NCI-H2107 treated with DMSO at 0.1 percent for 48 hours (cell line): ENCODE results near the gene SAPCD1.

Source experiments
- DNase-seq: peaks from one replicate; lab custom pipeline; 2025; ENCODE audit not compliant: unreplicated experiment; lab: John Stamatoyannopoulos, UW

SAPCD1 gene

DNA sequence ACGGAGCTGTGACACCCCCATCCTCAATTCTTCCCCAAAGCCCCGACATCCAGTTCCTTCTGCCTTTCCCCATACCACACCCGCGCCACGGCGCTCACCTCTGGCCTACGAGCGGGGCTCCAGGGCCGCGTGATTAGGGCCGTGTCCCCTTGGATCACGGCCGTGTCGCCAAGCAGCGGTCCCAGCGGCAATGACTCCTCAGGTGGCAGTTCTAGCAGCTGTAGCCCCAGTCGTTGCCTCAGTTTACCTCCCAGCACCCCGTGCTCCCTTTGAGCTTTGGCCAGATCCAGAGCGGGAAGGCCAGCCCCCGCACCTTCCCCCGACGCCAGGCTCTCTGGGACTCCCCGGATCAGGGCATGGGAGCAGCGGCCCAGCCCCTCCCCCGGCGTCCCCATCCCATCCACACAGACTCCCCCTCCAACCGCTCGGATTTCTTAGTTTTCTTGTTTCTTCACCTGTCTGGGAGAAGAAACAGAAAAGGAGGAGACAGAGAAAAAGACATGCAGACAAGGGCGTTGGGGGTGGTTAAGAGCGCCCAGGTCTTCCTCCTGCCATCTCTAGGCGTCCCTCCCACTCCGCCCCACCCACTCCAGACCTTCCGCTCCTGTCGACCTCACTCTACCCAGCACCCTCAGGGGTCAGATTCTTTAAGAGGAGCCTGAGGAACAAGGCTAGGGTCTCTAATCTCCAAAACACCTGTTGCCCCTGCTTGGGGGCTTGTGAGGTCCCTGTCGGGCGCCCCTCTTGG, 33.5 kb upstream of the SAPCD1 start, which contains the start of gene DDAH2:
Gene DDAH2 (minus strand): TSS at position 533 of the 748 bp plus-strand sequence. CDS start 138 bp downstream, at position 395.
- no peak for DNase-seq

DNA sequence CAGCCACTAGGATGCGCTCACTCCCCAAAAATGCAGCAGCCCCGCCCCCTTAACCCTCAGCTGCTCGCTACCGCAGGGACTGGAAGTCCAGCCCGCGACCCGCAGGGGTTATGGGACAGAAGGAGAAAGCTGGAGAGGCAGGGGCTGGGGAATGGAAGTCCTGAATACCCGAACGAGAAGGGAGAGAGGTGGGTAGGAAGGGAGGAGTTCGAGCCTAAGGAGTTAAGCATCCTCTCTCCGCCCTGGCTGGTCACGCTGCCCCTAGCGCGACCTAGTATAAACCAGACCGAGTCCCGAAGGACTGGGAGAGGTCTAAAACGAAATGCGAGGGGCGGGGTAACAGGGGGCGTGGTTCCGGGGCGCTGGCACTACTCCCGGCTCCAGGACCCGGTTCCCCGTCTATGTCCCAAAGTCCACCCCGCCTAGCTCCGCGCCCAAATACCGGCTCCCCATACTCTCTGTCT, 32.9 kb upstream of the SAPCD1 start:
- no peak for DNase-seq

DNA sequence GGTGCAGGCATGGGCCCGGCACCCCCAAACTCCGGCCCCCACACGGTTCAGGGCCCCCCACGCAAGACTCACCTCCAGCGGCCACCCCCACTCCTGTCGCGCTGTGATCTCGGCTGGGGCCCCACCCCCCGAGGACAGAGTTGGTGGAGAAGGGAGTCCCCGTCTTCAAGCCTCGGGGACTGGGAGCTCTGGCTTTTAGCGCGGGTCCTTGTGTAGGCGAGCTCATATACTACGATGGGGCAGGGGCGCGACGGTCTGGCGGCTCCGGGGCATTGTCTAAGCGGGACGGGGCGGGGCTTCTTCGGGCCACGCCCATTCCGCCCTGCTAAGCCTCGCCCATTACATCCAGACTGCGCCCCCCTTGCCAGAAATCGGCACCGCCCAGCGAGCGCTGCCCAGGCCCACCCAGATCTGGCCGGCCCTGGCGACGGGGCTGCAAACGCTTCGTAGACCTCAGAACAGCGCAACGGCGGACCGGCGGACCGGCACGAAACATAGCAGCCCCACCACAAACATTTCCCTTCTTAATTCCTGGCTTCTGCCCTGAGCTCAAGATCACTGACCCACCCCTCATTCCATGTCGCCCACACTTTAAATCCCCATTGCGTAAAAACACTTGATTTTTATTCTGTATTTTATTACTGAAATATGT, 32.4 kb upstream of the SAPCD1 start:
- DNase-seq = no peak

DNA sequence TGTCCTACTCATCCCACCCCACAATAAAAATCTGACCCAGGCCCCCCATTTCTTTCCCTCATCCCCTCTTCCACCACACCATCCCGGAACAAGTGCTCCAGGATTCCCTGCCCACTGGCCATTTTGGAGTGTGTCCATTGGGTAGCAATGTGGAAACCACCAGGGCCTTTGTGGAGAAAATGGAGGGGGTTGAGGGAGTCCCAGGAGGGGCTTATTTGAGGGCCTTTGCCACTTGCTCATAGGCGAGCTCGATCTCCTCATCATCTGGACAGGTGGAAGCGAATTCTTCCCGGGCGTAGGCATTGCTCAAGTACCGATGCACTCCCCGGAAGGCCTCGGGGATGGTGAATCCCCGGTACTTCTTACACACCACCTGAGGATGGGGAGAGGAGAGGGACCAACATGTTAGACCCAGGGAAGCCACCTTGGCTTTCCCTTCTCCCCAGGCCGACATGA, 31.8 kb upstream of the SAPCD1 start:
- DNase-seq = no peak

DNA sequence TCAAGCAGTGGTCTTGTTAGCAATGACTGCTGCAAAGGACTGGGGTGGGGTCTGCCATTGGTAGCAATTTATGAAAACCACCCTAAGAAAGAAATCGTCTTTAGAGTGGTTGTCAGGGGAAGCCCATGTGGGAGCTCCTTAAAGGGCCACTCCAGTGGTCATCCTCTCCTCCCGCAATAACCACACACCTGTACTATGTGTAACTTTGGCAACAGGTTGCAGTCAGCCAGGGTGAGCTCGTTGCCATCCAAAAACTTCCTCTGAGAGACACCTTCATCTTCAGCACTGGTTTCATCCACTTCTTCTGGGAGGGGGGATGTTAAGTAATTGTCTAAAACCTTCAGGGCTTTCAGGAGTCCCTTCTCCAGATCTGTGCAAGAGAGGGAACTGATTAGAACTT, 30.4 kb upstream of the SAPCD1 start:
- DNase-seq = no peak

DNA sequence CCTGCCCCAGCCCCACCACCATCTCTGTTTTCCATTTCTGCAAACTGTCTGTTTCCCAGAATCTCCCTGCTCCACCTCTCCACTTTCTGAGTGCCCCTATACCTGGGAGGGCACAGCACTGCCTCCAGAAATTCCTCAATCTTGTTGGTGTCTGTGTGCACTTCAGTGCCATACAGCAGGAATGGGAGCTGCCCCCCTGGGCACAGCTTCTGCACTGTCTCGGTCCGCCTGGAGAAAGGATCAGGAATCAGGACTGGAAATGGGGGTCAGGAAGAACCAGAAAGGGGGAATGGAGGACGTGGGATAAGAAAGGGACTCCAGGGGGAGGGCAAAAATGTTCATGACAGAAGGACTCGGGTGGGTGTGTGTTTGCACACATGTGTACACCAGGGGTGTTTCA, 28.7 kb upstream of the SAPCD1 start:
- DNase-seq = no peak

DNA sequence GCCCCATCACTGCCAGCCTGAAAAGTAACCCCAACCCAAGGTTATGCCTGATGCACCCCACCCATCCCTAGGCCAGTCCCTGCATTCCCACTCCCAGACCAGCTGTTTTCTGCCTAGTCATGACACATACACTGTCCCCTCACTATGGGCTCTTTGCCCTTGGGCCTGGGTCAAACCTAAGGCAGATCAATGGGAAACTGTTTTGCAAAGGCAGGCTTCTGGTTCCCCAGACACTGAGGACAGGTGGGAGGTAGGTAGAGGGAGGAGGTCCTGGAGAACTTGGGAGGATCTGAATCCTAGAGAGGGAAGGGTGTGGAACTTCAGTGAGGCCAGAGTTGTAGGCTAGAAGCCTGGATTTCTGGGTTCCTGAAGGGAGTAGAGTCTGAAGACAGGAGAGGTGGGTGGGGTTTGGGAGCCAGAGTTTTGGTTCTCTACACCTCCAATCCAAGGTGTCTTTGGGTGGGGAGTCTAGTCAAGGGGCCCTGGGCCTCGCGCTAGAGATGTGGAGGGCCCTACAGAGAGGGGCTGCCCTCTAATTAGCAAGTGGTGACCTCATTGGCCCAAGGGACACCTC, 28.1 kb upstream of the SAPCD1 start:
- DNase-seq = no peak

DNA sequence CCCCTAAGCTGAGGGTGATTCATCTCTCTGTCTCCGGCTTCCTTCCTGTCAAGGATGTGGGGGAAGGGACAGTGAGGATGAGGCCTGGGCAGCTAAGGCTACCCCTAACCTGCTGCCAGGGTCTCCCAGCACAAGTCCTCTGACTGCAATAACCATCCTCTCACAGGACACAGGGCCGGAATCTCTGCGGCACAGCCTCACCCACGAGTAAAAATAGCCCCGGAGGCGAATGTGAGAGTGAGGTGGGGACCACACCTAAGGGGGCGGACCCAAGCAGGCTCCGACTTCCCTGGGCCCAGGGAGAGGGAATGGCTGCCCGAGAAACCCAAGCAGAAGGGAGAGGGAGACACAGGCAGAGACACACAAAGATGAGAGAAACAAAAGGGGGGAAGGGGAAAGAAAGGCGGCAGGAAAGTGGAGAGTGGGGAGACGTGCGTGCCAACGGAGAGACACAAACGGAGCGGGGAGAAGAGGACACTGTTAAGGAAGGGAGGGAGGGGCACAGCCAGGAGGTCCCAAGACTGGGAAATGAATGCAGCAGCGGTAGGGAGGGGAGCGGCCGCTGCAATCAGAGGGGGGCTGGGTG, 27.5 kb upstream of the SAPCD1 start:
- no peak for DNase-seq

DNA sequence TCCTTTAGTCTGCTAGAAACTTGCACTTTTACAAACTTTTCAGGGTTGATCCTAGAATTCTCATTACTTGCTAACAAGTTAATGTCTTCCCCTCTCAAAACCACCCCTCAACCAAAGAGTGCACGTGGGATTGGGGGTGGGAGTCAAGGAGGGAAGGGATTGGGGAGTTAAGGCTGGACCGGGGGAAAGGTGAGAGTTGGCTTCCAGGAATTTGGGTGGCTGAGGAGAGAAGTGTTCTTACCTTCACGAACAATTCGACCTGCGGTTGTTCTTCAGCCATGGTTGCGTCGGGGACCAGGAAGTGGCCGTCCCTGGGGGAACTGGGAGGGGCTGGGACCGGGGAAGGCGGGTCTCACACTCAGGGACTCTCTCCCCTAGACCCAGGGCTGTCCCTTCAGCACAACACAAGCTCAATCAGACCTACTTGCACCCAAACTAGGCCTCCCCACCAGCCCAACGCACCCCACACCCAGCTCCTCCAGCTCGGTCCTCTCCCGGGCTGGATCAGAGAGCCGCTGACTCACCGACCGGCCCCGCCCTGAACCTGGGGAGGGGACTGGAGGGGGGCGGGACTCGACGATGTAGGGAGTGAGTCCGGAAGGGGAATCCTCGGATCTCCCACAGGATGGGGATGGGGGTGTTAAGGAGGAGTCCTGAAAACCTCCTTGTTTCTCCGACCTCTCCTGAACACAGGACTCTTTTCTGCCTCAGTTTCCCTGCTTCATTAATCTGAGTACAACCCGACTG, 26.3 kb upstream of the SAPCD1 start, which contains the start of gene CLIC1:
Gene CLIC1 (minus strand): TSS at position 510 of the 747 bp plus-strand sequence. CDS start 230 bp downstream, at position 280.
- no peak for DNase-seq

DNA sequence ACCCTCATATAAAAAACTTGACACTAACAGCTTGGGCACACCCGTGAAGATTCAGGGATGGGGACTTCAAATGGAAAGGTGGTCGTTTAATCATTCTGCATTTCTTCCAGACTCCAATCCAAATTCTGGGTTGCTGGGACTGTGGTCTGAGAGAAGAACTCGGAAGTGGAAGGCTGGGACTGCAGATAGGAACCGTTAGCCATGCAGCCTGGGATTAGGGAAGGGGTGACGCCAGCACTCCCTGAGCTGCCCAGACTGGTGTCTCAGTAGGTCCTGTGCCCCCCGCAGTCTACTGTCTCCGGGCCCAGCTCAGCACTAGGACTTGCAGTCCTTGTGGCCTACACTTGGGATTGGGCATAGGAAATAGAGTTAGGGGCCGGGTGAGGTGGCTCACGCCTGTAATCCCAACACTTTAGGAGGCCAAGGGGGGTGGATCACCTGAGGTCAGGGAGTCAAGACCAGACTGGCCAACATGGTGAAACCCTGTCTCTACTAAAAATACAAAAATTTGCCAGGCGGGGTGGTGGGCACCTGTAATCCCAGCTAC, 25.6 kb upstream of the SAPCD1 start:
- no peak for DNase-seq

DNA sequence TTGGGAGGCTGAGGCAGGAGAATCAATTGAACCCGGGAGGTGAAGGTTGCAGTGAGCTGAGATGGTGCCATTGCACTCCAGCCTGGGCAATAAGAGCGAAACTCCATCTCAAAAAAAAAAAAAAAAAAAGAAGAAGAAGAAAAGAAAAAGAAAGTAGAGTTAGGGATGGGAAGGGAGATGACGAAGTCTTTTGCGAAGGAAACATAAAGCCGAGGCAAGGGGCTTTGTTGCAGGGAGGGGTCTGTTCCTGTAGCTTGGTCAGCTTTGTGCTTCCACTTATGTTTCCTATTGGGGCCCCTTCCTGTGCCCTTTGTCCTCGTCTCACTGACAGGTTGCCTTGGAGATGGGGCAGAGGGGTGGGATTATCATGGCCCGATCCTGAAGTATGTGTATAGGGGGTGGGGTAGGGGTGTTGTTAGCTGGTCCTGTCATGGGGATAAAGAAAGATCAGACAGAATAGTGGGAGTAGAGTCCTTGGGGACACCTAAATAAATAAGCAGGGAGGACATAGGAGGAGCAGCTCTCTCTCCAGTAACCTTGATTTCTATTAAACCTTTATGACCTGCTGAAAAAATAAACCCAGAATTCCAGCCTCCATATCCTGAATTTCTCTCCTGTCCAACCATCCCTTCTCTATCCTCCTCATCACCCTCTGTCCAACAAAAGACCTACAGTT, 25.0 kb upstream of the SAPCD1 start:
- no peak for DNase-seq

DNA sequence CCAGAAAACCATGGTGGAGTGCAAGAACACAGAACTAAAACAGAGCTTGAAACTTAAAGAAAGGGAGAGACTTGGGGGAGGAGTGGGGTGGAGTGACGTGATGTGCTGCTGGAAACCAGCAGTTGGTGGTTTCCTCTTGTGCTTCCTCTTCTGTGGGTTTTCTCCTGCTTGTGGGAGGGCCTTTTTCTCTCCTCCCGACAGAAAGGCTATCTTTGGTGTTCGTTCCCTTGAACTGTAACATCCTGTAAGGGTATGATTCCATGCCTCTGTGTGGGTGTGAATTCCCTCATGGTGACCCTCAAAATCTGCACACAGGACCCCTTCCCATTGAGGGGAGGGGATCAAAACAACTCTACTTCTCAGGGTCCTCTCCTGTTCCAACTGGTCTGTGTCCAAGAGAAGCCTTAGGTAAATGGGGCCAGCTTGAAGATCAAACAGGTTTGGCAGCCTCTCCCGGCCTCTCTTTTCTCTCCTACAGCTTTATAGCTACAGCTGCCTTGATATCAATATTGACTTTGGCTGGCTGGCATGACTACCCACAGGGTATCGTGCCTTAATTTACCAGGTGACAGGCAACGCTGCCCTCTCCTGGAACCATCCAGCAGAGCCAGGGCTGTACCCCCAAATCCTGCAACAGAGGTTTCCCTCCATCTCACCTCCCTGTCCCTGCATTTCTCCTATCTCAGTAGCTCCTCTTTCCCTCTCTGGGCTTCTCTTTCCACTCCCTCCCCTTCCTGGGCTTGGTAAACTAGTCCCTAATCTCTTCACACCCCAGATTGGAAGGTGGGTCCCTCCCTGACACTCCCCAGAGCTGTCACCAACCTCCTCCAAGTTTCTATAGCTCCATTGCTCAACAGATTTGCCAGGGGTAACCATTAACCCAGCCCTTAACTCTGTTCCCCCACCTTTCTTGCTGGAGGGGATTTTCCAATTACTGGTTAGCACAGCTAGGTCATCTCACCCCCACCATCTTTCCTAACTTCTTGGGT, 24.2 kb upstream of the SAPCD1 start:
- no peak for DNase-seq

DNA sequence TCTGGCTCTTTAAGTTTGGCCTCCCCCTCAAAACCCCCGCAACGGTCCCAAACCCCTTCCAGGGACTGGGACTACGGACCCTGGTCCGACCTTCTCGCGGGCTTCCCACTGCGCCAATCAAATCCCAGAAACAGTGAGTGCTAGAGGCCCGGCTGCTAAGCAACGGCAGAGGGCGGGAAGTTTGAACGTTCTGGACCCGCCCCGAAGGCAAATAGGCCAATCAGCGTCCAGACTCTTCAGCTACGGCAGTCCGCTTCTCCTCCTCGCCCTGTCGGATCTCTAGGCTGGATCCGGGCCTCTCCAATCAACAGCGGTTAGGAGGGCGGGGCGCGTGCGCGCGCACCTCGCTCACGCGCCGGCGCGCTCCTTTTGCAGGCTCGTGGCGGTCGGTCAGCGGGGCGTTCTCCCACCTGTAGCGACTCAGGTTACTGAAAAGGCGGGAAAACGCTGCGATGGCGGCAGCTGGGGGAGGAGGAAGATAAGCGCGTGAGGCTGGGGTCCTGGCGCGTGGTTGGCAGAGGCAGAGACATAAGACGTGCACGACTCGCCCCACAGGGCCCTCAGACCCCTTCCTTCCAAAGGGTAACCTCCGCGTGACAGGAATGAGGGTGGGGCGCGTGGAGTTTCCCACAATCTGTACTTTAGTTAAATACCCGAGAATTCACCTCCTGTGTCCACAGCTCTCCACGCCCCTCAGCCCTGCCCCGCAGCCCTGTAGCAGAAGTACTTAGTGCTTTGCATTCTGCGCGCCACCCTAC, 22.6 kb upstream of the SAPCD1 start, which contains the start of gene MSH5:
Gene MSH5 (plus strand): TSS at position 367 of the 758 bp plus-strand sequence. CDS start 462 bp downstream, outside the sequence.
- DNase-seq = no peak

DNA sequence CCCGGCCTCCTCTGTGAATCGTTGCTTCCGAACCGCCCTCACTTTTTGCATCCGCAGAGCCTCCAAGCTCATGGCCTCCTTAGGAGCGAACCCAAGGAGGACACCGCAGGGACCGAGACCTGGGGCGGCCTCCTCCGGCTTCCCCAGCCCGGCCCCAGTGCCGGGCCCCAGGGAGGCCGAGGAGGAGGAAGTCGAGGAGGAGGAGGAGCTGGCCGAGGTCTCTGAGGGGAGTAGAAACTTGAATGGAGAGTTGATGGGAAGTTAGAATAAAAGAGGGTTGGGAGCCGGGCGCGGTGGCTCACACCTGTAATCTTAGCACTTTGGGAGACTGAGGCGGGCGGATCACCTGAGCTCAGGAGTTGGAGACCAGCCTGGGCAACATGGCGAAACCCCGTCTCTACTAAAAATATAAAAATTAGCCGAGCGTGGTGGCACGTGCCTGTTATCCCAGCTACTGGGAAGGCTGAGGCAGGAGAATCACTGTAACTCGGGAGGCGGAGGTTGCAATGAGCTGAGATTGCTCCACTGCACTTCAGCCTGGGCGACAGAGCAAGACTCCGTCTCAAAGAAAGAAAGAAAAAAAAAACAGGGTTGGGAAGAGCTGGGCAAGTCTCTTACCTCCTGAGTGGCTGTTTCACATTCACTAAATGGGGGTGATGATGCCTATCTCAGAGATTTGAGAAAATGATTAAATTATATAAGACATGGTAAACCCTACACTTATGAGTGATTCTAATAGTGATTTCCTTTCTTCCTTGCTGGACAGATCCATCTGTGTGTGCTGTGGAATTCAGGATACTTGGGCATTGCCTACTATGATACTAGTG, 21.8 kb upstream of the SAPCD1 start:
- no peak for DNase-seq

DNA sequence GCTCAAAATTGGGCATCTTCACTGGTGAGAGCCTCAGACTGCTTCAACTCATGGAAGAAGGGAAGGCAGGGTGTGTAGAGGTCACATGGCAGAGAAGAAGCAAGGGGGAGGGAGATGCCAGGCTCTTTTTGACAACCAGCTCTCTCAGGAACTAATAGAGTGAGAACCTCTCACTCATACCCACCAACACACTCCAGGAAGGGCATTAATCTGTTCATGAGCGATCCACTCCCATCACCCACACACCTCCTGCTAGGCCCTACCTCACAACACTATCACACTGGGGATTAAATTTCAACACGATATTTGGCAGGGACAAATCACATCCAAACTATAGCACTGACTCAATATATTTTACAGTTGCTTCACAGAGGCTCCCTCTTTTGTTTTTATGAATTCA, 20.6 kb upstream of the SAPCD1 start:
- no peak for DNase-seq

DNA sequence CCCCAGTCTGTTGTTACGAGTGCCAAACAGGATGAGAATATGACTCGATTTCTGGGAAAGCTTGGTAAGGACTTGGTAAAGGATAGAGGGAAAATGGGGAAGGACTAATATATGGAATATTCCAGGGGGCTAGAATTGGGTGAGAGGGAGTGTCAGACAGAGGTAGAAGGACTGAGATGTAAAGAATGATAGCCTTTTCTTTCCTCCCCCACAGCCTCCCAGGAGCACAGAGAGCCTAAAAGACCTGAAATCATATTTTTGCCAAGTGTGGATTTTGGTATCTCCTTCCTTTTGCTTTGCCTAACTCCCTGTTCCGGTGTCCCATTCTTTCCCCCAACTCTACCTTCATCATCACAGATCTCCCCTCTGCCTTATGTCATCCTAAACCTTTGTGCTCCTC, 19.6 kb upstream of the SAPCD1 start:
- DNase-seq = no peak

DNA sequence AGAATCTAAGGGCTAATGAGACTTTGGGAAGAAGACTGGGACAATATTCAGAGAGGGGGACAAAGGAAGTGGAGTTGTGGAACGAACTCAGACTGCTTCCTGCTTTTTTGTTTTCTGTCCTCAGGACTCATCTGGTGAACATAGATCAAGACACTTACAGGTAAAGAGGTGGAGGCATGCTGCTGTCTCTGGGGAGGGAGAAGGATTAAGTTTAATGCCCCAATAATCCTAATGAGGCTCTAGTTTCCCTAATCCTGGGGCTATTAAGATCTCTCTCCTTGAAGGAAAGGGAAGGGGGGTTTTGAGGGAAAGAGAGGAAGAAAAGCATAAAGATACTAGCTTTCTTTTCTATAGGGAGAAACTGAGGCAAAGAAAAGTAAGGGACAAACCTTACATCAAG, 18.0 kb upstream of the SAPCD1 start:
- no peak for DNase-seq
